MM.1S (cell line): ENCODE measurements around the gene NELL2.

Experiments used
- EZH2 ChIP-seq: fragments of 300-600 bp; sonication (generic); optimal IDR thresholded peaks from 2 replicates; pipeline ENCODE3; 2017; ENCODE audit warnings: low read depth, mild to moderate bottlenecking, antibody characterized with exemption, low read length, mixed read lengths
- EZH2phosphoT487 ChIP-seq: fragments of 300-600 bp; sonication (generic); IDR thresholded peaks from 2 replicates; pipeline ENCODE4 v1.6.1; 2018; ENCODE audit warnings: antibody characterized with exemption, low read length
- TF ChIP-seq, protein P1 (sequence below): fragments of 300-600 bp; sonication (generic); IDR thresholded peaks from 2 replicates; pipeline ENCODE4 v1.5.1; 2016; ENCODE audit warnings: antibody characterized with exemption, low read length, mixed read lengths

GRCh38 chr12:44542716-44543115 lies 333.4 kb downstream of the NELL2 start:
- no peak for TF ChIP-seq EZH2phosphoT487
- TF ChIP-seq, protein P1, sequence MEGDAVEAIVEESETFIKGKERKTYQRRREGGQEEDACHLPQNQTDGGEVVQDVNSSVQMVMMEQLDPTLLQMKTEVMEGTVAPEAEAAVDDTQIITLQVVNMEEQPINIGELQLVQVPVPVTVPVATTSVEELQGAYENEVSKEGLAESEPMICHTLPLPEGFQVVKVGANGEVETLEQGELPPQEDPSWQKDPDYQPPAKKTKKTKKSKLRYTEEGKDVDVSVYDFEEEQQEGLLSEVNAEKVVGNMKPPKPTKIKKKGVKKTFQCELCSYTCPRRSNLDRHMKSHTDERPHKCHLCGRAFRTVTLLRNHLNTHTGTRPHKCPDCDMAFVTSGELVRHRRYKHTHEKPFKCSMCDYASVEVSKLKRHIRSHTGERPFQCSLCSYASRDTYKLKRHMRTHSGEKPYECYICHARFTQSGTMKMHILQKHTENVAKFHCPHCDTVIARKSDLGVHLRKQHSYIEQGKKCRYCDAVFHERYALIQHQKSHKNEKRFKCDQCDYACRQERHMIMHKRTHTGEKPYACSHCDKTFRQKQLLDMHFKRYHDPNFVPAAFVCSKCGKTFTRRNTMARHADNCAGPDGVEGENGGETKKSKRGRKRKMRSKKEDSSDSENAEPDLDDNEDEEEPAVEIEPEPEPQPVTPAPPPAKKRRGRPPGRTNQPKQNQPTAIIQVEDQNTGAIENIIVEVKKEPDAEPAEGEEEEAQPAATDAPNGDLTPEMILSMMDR, result no peak
- no peak for TF ChIP-seq EZH2
